ENCODE results near the gene TMED1. TPM values are rescaled to one million over a fixed set of nuclear protein-coding genes. Genes with fewer than 3 reads are reported as not detected.
"Not testable (repeated sequence)": the region's sequence is repeated elsewhere in the genome, so short reads cannot be mapped to it uniquely, and the experiment has no call there.

The TMED1 gene
- total and polyA plus RNA-seq, 2 experiments from 2014 or later = 29.7 to 37.2 TPM

DNA sequence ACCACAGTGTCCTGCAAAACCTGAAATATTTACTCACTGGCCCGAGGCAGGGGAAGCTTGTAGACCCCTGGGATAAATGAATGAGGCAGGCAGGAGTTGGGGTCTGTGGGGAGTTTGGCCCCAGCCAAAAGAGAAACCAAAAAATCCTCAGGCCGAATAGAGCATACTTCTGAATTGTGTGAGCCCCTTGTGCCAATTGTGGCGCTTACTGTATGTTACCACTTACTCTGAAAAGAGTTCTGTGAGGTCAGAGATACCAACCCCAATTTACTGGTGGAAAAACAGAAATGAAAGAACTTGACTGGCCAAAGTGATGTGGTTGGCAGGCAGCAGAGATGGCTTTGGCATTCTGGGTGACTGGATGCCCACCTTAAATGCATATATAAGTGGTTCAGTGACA, 42.2 kb upstream of the TMED1 start:
- Mint-ChIP-seq H3K27me3 (ENCODE audit: insufficient read depth, low read depth, poor library complexity) (peaks cover 21% of the 10 kb centered on the region), H3K36me3 (ENCODE audit: low read depth) (peaks cover 19% of the 10 kb centered on the region), H3K9me3 (no peaks in the 10 kb centered on the region), H3K27ac (peak overlapping the region; percentile 98), H3K4me1 (peaks cover 50% of the 10 kb centered on the region), H3K4me3 (no peak overlapping the region; the same call in 2 of the 3 replicates)
- Histone ChIP-seq H3K4me2 (no peak overlapping the region), H3K9me2 (ENCODE audit: insufficient read depth) (no peaks in the 10 kb centered on the region; the same call in 1 of the 2 replicates), H2AFZ (no peak overlapping the region), H3K27me3 (ENCODE audit: insufficient read depth) (no peaks in the 10 kb centered on the region), H3K4me3 (no peak overlapping the region), H4K20me1 (replicated peaks; ENCODE audit: insufficient read depth) (peaks cover 11% of the 10 kb centered on the region), H3K36me3 (ENCODE audit: insufficient read depth) (no peaks in the 10 kb centered on the region), H3K27ac (ENCODE audit: low read depth) (peak overlapping the region; percentile 62), H3F3A (replicated peaks; ENCODE audit: low read depth) (peaks cover 35% of the 10 kb centered on the region), H3K4me1 (ENCODE audit: insufficient read depth) (peaks cover 45% of the 10 kb centered on the region), H3K79me2 (replicated peaks; ENCODE audit: insufficient read depth) (peaks cover 95% of the 10 kb centered on the region)
- no peak for ATAC-seq
- TF ChIP-seq ZNF331 (CRISPR knock-in tag; IDR thresholded peaks at IDR 0.05; ENCODE audit: low read depth) (no peak), JUNB (IDR thresholded peaks at IDR 0.05; ENCODE audit: unreplicated experiment) (no peak)
- DNase-seq (ENCODE audit: low spot score) = no peak

DNA sequence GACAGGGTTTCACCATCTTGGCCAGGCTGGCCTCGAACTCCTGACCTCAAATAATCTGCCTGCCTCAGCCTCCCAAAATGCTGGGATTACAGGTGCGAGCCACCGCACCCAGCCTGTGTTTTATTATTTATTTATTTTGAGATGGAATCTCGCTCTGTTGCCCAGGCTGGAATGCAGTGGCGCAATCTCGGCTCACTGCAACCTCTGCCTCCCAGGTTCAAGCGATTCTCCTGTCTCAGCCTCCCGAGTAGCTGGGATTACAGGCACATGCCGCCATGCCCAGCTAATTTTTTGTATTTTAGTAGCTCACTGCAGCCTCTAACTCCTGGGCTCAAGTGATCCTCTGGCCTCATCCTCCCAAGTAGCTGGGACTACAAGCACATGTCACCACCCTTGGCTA, 41.6 kb upstream of the TMED1 start:
- not testable (repeated sequence) for H3K36me3 ChIP-seq (ENCODE audit: insufficient read depth); H2AFZ ChIP-seq; H3K9me3 Mint-ChIP-seq; H3K9me2 ChIP-seq (ENCODE audit: insufficient read depth); H3K4me3 Mint-ChIP-seq; H3K27me3 ChIP-seq (ENCODE audit: insufficient read depth); H3K4me3 ChIP-seq; ATAC-seq; H3K4me2 ChIP-seq; DNase-seq (ENCODE audit: low spot score)
- Histone ChIP-seq H4K20me1 (replicated peaks; ENCODE audit: insufficient read depth) (peaks cover 11% of the 10 kb centered on the region), H3K79me2 (replicated peaks; ENCODE audit: insufficient read depth) (peaks cover 95% of the 10 kb centered on the region), H3K4me1 (ENCODE audit: insufficient read depth) (peaks cover 45% of the 10 kb centered on the region), H3K27ac (ENCODE audit: low read depth) (peak overlapping the region; percentile 62), H3F3A (replicated peaks; ENCODE audit: low read depth) (peaks cover 39% of the 10 kb centered on the region)
- peaks cover 51% of the 10 kb centered on the region for H3K4me1 Mint-ChIP-seq
- peak overlapping the region; percentile 98 for H3K27ac Mint-ChIP-seq
- peaks cover 21% of the 10 kb centered on the region for H3K36me3 Mint-ChIP-seq (ENCODE audit: low read depth)
- H3K27me3 Mint-ChIP-seq (ENCODE audit: insufficient read depth, low read depth, poor library complexity) = peaks cover 25% of the 10 kb centered on the region

DNA sequence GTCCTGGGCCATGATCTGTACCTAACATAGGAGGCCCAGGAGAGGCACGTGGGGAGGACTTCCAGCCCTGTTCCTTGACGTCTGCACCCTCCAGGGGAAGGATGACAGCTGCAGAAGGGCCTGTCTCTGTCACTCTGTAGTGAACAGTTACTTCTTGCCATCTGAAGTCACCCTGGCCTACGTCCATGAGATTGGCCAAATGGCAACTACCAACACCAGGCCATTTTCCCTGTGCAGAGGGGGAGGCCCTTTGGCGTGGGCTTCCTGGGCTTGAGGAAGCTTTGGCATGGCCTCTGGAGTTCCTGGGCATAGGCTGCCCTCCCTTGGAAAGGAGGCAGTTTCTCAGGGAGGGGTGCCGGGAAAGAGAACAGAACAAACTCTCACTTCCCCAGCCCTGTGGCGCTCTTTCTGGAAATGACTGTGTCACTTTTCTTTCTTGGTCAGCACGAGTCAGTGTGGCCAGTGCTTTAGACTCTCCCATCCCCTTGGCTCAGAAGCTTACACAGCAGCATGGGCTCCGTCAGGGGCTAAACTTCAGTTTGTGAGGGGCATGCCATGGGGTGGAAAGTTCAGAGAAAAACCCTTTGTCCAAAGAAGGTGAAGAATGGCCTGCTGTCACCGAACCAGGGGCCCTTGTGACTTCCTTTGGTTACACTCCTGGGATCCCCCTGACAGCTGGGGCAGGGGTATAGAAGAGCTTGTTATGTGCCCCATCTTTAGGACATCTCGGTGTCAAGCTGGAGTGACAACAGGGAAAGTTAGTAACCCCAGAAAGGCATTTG, 40.6 kb upstream of the TMED1 start:
- peaks cover 43% of the 10 kb centered on the region for H3F3A ChIP-seq (replicated peaks; ENCODE audit: low read depth)
- TF ChIP-seq STAT1 (IDR thresholded peaks at IDR 0.05; ENCODE audit: unreplicated experiment) = no peak
- TF ChIP-seq JUNB (IDR thresholded peaks at IDR 0.05; ENCODE audit: unreplicated experiment) = no peak
- TF ChIP-seq EZH2phosphoT487 (IDR thresholded peaks at IDR 0.05; ENCODE audit: unreplicated experiment) = no peak
- TF ChIP-seq, protein P1, sequence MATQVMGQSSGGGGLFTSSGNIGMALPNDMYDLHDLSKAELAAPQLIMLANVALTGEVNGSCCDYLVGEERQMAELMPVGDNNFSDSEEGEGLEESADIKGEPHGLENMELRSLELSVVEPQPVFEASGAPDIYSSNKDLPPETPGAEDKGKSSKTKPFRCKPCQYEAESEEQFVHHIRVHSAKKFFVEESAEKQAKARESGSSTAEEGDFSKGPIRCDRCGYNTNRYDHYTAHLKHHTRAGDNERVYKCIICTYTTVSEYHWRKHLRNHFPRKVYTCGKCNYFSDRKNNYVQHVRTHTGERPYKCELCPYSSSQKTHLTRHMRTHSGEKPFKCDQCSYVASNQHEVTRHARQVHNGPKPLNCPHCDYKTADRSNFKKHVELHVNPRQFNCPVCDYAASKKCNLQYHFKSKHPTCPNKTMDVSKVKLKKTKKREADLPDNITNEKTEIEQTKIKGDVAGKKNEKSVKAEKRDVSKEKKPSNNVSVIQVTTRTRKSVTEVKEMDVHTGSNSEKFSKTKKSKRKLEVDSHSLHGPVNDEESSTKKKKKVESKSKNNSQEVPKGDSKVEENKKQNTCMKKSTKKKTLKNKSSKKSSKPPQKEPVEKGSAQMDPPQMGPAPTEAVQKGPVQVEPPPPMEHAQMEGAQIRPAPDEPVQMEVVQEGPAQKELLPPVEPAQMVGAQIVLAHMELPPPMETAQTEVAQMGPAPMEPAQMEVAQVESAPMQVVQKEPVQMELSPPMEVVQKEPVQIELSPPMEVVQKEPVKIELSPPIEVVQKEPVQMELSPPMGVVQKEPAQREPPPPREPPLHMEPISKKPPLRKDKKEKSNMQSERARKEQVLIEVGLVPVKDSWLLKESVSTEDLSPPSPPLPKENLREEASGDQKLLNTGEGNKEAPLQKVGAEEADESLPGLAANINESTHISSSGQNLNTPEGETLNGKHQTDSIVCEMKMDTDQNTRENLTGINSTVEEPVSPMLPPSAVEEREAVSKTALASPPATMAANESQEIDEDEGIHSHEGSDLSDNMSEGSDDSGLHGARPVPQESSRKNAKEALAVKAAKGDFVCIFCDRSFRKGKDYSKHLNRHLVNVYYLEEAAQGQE (IDR thresholded peaks at IDR 0.05; ENCODE audit: unreplicated experiment) = no peak
- TF ChIP-seq, protein P2, sequence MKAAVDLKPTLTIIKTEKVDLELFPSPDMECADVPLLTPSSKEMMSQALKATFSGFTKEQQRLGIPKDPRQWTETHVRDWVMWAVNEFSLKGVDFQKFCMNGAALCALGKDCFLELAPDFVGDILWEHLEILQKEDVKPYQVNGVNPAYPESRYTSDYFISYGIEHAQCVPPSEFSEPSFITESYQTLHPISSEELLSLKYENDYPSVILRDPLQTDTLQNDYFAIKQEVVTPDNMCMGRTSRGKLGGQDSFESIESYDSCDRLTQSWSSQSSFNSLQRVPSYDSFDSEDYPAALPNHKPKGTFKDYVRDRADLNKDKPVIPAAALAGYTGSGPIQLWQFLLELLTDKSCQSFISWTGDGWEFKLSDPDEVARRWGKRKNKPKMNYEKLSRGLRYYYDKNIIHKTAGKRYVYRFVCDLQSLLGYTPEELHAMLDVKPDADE (IDR thresholded peaks at IDR 0.05) = no peak

More for the DNA sequence above, 40.6 kb upstream of the TMED1 start:
- no peak overlapping the region for H3K4me2 ChIP-seq
- H3K9me3 Mint-ChIP-seq = no peaks in the 10 kb centered on the region; the same call in 2 of the 3 replicates
- H4K20me1 ChIP-seq (replicated peaks; ENCODE audit: insufficient read depth) = peaks cover 7% of the 10 kb centered on the region
- 0 out of 2 replicates have a peak overlapping the region, but pooled peaks have one; percentile 30 for H3K27ac Mint-ChIP-seq
- ATAC-seq = no peak
- H3K4me3 ChIP-seq = no peak overlapping the region
- H3K36me3 ChIP-seq (ENCODE audit: insufficient read depth) = no peaks in the 10 kb centered on the region
- H3K27ac ChIP-seq (ENCODE audit: low read depth) = peak overlapping the region; percentile 50; the same call in 1 of the 2 replicates
- no peak for DNase-seq (ENCODE audit: low spot score)
- no peaks in the 10 kb centered on the region for H3K27me3 ChIP-seq (ENCODE audit: insufficient read depth)
- peaks cover 44% of the 10 kb centered on the region for H3K4me1 Mint-ChIP-seq
- H3K79me2 ChIP-seq (replicated peaks; ENCODE audit: insufficient read depth) = peaks cover 94% of the 10 kb centered on the region
- H3K9me2 ChIP-seq (ENCODE audit: insufficient read depth) = no peaks in the 10 kb centered on the region; the same call in 1 of the 2 replicates
- no peak overlapping the region for H2AFZ ChIP-seq
- H3K36me3 Mint-ChIP-seq (ENCODE audit: low read depth) = peaks cover 21% of the 10 kb centered on the region
- H3K4me3 Mint-ChIP-seq = no peak overlapping the region; the same call in 2 of the 3 replicates
- peaks cover 35% of the 10 kb centered on the region for H3K4me1 ChIP-seq (ENCODE audit: insufficient read depth)
- H3K27me3 Mint-ChIP-seq (ENCODE audit: insufficient read depth, low read depth, poor library complexity) = peaks cover 21% of the 10 kb centered on the region
